GM12873 (cell line): ENCODE results near the gene NCAPG2.

Experiments
- TF ChIP-seq, protein P1 (sequence below): IDR thresholded peaks from 2 replicates; pipeline ENCODE4 v1.5.1; 2012; ENCODE audit warnings: low read depth, mild to moderate bottlenecking, moderate library complexity, low read length, control low read depth; ENCODE audit not compliant: insufficient read depth; ENCODE audit errors: missing control alignments

The NCAPG2 gene

DNA sequence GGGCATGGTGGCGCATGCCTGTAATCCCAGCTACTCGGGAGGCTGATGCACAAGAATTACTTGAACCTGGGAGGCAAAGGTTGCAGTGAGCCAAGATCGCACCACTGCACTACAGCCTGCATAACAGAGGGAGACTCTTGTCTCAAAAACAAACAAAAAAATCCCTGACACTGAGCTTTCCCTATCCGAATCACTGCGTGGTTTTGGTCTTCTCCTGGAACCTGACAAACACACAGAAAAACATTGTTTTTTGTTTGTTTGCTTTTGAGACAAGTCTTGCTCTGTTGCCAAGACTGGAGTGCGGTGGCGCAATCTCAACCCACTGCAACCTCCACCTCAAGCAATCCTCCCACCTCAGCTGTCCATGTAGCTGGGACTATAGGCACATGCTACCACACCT lies 66.6 kb downstream of the NCAPG2 start:
- TF ChIP-seq, protein P1, sequence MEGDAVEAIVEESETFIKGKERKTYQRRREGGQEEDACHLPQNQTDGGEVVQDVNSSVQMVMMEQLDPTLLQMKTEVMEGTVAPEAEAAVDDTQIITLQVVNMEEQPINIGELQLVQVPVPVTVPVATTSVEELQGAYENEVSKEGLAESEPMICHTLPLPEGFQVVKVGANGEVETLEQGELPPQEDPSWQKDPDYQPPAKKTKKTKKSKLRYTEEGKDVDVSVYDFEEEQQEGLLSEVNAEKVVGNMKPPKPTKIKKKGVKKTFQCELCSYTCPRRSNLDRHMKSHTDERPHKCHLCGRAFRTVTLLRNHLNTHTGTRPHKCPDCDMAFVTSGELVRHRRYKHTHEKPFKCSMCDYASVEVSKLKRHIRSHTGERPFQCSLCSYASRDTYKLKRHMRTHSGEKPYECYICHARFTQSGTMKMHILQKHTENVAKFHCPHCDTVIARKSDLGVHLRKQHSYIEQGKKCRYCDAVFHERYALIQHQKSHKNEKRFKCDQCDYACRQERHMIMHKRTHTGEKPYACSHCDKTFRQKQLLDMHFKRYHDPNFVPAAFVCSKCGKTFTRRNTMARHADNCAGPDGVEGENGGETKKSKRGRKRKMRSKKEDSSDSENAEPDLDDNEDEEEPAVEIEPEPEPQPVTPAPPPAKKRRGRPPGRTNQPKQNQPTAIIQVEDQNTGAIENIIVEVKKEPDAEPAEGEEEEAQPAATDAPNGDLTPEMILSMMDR = no peak

DNA sequence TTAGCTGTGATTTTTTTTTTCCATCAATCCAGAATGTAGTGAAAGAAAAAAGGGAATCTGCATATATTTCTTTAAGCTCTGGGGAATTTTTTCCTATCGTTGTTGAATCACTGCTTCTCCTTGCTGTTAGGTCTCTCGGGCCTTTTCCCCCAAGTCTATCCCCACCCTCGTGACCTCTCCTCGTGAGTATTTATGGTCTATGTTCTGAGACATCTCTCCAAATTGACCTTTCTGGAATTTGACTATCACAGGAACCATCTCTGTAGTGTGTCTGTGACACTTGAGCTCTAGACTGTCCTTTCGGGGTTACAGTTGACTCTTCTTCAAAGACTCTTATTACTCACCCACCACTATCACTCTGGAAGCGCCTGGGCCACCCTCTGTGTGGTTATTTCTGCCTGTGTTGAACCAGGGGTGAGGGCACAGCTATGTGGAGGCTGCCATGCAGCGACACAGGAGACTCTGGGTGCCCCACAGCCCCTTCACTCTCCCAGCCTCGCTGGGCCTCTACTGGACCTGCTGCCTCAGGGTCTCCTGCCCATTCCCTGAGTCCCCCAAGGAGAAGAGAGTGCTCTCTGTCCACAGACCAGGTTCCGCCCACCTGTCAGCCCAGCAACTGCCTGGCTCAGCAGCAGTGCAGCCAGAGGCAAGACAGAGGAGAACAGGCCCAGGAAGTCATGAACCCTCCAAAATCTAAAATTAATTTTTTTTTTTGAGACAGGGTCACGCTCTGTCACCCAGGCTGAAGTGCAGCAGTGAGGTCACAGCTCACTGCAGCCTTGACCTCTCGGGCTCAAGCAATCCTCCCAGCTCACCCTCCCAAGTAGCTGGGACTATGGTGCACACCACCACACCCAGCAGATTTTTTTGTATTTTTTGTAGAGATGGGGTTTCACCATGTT lies 71.3 kb downstream of the NCAPG2 start:
- TF ChIP-seq, protein P1 = no peak

DNA sequence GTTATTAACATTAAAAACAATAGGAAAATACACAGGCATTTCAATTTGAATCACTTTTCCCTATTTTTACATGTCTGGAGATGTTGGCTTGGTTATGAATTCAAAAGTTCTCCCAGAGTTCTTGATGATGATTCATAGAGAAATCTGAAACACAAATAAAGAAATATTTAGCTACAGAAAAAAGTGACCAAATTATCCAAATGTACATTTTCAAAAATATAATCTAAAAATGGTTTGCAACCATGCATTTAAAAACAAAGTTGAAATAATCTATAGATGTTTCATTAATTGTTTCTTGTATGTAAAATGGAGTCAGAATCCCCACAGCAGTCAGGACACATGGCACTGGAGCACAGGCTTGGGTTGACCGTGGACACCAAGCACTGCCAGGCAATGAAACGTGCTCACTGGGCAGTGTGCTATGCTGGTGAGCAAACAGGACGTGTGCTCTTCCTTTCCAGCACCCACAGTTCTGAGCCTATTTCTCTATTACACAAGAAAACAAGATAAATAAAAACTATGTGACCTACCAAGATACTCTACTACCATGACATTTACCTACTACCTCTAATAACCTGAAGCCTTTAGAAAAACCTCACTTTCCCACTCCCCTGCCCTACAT lies 72.9 kb downstream of the NCAPG2 start:
- TF ChIP-seq, protein P1 = no peak

DNA sequence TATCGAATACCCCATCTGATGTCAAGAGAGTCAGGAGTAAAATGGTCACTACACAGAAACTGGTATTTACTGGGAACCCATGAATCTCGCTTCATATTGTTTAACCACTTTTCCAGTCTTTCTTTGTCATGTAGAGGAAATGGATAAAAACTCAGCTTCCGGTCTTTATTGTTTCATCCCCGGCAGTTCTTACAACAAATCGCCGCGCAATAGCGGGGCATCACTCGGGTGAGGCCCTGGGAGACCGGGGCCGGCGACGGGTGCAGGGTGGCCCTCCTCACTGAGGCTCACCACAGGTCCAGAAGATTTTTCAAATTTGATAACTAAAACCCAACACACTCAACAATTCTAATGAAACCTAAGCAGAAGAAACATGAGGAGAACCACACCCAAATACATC lies 81.4 kb downstream of the NCAPG2 start:
- TF ChIP-seq, protein P1 = no peak

- TF ChIP-seq, protein P1 = no peak
Observed at GRCh38 chr7:158620839-158621441, 83.7 kb downstream of the NCAPG2 start.

DNA sequence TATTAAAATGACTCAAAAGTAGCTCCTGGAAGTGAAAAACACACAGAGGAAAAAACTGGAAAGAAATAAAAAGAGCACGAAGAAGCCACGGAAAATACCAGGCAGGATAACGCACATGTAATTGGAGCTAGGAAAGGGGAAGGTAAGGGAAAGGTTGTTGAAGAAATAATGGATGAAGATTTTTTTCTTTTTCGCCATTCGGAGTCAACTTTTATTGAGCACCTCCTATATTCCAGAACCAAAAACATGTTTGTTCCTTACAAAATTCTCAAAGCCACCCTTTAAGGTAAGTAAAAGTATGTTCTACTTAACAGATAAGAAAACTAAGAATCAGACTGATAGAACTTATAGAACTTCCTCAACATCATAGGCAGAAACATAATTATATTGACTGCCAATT lies 84.2 kb downstream of the NCAPG2 start:
- TF ChIP-seq, protein P1 = no peak

GRCh38 chr7:158618745-158619140 lies 85.9 kb downstream of the NCAPG2 start:
- TF ChIP-seq, protein P1 = no peak
